ENCODE results near the gene TGFBR2.
"Not testable (repeated sequence)": the region's sequence is repeated elsewhere in the genome, so short reads cannot be mapped to it uniquely, and the experiment has no call there.

The TGFBR2 gene

DNA sequence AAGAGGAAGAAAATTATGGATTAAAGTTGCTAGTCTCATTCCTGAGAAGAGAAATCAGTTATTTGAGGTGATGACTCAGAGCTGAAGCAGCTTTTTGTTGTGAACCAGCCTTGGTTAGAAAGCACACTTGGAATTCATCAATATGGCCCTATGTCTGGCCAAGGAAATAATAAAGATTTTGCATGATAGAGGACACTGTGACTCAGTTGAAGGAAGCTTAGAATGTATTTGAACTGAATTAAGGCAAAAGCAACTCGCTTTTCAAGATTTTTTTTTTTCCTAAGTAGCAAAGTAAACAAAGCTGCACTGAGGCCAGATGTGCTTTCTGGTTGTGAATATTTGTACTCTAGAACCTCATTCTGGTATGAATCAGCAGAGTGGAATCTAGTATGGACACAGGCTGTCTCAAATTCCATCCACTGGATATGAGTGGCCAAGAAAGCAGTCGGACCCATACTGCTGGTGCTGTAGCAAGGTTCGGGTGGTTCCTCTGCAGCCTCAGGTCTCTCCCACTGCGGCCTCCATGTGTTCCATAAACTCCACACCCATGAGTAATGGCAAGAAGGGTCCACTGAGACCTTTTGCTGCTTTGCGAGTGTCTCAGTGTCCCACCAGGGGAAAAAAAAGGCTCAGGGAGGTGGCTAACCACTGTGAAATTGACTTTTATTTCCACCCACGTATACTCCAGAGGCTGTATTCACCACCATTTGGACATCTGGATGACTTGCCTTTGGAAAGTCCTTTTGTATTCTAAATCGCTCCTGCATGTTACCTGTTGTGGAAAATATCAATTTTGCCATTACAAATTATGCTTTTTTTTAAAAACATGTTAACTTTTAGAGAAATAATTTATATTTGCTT, 53.1 kb downstream of the TGFBR2 start:
- no peak for DNase-seq

DNA sequence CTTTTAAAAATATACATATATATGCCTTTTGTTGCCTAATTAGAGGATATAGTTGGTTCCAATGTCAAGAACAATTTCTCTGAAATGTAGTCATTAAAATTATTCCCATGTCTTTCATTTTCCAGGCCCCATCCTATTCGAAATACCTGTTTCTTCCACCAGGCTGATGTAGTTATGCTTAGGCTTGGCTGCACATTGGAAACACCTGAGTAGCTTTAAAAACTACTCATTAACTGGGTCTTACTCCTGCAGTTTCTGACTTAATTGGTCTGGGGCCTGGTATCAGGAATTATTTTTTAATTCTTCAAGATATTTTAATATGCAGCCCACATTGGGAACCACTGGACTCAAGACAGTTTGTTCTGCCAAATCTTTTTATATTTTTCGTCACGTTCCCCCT, 53.7 kb downstream of the TGFBR2 start:
- DNase-seq = no peak

DNA sequence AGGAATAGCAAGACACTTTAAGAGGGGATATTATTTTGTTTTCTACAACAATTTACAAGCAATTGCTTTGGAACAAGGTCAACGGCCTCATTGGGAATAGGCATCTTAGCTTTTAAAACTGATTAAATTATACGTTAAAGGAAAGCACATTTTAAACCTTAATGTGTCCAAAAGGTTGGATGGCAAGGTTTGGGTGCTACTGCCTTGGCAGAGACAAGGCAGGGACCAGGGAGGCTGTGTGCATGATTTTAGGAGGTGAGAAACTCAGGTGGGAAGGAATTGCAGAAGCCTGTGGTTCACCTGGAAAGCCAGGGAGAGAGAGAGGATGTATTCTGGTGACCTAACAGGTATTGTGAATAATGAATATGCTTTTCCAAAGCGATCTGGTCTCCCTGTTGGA, 54.3 kb downstream of the TGFBR2 start:
- DNase-seq = no peak

DNA sequence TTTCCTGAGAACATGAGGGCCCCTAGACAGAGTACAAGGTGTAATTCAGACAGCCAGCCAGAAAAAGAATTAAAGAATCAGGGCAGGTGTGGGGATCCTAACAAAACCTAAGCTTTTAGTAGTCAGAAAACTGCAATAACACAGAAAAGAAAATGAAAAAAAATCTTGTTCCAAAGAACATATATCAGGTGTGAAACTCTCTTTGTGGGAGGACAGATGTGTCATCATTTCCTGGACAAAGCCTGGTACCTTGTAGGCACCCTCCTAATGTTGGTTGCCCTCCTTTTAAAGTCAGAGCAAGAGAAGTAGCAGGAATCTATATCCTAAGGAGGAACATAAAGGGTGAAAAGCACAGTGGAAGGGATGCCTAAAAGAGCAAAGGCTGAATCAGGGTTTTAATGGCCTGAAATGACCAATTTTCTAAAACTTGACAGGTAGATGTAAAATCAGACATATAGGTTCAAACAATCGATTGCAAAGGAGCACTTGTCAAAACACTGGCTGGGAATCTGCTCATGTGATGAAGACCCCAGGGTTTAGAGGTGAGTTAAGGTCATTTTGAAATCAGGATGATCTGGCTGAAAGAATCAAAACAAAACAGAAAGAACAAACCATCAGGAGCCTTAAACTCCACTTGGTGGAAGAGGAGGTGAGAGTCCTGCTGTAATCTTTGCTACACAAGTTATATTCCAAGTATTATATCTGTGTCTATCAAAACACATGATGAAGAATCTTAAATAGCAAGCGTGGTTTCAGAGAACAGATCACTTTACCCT, 54.9 kb downstream of the TGFBR2 start:
- no peak for DNase-seq

DNA sequence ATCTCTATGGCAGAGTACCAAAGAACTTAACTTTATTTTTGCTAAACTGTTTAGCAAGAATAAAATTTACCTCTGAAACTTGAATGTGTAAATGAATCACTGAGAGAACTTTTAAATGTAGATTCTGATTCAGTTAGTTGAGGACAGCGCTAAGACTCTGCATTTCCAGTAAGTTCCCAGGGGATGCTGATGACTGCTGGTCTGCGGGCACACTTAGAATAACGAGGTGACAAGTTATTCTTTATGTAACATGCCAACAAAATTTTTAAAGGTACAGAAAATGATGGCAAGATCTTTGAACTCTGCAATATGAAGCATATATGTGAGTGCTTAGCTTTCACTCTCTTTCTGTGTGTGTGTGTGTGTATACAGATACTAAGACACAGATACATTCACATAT, 56.4 kb downstream of the TGFBR2 start:
- no peak for DNase-seq

DNA sequence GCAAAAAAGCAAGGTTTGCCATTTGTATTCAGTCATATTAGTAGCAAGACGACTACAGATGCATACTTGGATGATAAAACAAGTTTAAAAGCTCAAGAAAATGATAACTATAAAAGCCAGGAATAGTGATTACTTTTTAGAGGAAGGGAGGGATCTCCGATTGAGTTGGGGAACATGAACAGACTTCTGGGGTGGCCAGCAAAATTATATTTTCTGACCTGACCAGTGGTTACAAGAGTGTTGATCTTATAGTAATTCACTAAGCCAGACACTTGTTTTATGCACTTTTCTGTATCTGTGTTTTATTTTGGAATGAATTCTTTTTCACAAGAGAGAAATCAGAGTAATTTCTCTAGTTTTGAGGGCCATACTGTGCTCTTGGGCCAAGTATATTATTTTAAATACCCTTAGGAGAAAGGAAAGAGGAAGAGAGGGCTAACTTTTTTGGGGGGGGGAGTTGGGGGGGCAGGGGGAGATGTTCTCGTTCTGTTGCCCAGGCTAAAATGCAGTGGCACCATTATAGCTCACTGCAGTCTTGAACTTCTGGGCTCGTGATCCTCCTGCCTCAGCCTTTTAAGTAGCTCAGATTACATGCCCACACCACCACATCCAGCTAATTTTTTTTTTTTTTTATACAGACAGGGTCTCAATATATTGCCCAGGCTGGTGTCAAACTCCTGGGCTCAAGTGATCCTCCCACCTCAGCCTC, 57.3 kb downstream of the TGFBR2 start:
- DNase-seq = no peak

DNA sequence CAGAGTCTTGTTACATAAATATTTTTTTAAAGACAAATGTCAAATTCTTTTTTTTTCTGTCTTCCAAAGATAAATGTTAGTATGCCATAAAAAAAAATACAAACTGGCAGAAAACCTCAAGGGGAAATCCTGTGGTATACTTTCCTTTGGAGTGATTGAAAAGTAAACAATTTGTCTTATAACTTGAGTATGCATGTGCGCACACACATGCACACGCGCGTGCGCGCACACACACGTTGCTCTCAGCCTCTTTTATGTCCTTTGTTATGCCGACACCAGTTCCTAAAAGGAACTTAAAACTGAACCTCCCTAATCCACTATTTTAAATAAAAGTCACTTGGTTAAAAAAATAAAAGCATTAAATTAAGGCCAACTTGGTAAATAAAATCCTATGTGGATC, 58.1 kb downstream of the TGFBR2 start:
- DNase-seq = no peak

DNA sequence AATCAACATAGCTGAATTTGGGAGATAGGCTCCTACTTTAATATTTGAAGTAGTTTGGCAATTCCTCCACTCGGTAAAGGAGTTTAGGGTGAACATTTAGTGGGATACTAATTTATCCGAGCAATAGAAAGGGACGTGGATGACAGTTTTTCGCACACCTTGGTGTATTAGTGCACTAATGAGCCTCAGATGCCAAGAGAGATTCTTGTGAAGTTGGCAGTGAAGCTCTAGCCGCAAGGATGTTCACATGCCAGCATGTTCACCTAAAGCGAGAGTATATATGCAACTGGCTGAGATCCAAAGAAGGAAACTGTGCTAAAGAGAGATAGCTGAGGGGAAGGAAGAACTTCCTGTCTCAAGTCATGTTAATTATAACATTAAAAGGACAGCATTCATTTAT, 58.5 kb downstream of the TGFBR2 start:
- DNase-seq = no peak

DNA sequence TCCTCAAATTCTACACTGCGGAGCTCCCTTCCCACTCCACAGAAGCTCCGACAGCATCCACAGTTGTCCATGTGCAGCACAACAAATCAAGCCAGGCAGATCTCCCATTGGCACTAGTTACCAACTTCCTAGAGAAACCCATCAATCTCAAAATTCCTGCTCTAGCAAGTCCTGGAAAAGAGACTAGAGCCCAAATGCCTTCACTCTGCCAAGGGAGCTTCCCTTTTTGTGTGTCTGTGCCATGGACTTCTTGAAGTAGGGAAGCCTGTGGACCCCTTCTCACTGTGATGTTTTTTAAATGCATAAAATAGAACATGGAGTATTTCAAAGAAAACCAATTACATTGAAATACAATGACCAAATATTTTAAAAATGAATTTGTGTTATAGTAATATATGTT, 59.1 kb downstream of the TGFBR2 start:
- no peak for DNase-seq

DNA sequence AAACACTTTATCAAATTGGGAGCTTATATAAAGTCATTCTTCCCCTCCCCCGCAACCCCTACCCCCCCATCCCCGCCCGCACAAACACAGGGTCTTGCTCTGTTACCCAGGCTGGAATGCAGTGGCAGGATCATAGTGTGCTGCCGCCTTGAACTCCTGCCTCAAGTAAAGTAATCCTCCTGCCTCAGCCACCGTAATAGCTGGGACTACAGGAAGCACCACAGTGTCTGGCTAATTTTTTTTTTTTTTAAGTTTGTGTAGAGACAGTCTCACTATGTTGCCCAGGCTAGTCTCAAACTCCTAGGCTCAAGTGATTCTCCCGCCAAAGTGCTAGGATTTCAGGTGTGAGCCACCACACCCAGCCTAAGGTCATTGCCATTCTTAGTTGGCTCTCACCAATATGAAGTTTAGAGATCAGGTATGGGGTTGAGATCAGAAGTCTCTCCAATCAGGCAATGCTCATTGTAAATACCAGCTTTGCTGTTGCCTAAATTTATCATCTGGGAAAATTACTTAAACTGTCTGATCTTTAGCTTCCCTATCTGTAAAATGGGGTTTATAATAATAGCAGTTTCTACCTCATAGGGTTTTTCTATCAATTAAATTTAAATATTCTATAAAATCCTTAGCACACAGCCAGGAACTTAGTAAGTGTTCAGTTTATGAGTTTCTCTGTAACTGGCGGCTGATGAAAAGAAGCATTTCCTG, 60.3 kb downstream of the TGFBR2 start:
- no peak for DNase-seq

DNA sequence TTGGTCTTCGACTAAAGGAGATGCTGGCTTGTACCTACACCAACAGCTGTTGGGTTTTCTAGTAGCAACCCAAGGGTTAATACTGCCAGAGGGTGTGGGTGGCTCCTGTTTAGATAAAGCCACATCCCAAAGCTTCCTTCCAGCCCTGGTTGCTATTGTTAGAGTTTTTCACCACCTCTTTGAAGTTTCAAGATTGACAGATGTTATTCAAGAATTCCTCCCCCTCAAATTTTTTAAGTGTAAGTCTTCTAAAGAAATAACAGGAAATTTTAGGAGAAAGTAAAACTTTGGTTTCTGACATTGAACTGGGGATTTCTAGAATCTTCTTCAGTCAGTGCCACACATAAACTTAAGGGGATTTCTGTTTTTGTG, 60.9 kb downstream of the TGFBR2 start:
- no peak for DNase-seq

DNA sequence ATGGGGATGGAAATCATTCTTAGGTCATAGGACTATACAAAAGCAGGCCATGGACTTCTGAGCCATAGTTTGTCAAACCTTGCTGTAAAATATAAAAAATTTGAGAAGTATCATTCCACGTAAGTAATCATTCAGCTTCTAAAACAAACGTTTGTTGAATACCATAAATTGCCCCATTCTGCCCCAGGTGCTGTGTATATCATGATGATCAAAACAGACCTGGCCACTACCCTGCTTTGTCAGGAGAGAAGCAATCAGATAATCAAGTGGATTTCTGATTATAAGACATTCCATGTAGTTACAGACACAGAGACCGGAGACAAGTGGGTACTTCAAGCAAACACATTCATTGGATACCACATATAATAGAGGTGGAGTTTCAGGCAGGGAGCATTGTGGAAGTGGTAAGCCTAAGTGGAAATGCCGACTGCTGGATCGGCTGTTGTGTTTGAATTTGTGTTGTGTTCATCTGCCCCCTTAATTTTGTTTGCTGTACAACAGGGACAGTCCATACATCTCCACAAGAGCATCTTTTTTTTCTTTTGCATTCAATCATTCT, 61.7 kb downstream of the TGFBR2 start:
- no peak for DNase-seq

DNA sequence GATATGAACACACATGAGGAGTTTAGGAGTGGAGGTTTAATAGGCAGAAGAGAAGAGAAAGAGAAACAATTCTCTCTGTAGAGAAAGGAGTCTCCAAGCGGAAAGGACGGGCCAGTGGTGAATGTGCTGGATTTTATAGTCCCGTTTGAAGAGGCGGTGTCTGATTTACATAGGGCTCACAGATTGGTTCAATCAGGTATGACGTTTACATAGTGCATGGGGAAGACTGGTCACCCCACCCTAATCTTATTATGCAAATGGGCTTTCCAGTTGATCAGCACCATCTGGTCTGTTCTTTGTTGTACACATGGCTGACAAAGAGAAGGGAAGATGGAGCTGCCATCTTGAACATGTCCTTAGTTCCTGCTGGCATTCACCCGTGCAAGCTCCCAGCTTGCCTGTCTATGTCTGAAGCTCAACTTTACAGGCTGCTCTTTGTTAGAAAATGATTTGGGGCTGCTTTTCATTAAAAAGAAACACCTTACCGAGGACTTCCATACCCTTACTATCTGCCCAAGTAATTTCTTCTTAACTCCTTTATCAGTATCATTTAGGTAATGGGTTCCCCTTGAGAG, 63.0 kb downstream of the TGFBR2 start:
- not testable (repeated sequence) for DNase-seq

DNA sequence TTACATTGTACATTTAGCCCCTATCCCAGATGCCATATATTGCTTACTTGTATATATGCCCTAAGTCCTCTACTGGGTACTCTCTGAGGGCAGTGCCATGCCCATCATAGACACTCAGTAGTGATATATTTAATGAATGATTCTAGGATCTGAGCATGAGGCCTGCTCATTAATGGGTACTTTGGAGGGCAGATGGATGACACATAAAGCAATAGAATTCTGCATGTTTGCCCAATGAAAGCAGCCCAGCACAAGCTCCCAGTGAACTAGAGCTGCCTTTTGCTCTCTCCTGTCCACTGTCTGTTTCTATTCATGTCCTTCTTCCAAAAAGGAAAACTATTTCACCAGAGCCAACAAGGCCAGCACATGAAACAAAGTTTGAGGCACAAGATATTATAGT, 63.9 kb downstream of the TGFBR2 start:
- DNase-seq = no peak

DNA sequence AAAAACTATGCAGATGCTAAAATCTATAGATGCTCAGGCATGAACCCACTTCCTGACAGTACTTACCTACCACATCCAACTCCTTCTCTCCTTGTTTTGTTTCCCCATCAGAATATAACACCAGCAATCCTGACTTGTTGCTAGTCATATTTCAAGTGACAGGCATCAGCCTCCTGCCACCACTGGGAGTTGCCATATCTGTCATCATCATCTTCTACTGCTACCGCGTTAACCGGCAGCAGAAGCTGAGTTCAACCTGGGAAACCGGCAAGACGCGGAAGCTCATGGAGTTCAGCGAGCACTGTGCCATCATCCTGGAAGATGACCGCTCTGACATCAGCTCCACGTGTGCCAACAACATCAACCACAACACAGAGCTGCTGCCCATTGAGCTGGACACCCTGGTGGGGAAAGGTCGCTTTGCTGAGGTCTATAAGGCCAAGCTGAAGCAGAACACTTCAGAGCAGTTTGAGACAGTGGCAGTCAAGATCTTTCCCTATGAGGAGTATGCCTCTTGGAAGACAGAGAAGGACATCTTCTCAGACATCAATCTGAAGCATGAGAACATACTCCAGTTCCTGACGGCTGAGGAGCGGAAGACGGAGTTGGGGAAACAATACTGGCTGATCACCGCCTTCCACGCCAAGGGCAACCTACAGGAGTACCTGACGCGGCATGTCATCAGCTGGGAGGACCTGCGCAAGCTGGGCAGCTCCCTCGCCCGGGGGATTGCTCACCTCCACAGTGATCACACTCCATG, 65.3 kb downstream of the TGFBR2 start:
- no peak for DNase-seq

DNA sequence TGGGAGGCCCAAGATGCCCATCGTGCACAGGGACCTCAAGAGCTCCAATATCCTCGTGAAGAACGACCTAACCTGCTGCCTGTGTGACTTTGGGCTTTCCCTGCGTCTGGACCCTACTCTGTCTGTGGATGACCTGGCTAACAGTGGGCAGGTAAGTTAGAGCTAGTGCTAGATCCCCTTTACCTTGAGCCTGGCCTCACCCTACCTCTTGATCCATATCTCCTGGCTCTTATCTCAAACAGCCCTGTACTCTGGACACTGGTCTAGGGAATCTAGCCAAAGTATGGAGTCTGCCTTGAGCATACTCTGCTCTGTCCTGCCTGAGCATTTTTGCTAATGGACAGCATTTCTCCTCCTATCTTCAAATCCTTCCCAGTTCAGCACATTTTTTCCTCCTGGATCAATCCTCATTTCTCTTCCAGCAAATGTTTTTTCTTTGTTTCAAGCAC, 65.9 kb downstream of the TGFBR2 start:
- no peak for DNase-seq

DNA sequence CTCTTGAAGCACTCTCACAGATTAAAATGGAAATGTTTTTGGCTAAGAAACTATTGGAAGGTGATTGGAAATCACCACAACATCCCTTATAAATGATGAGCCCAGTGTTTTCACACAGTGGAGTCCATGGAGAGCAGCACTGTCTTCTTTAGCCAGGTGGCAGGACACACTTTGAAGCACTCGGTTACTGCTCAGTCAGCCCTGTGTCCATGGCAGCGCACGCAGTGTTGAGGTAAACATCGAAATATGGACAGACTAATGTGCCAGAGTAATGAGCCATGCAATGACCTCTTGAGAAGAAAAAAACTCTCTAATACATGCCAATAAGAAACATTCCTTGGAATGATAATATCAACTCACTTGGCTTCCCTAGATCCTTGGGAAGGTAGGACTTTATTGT, 66.6 kb downstream of the TGFBR2 start:
- no peak for DNase-seq

DNA sequence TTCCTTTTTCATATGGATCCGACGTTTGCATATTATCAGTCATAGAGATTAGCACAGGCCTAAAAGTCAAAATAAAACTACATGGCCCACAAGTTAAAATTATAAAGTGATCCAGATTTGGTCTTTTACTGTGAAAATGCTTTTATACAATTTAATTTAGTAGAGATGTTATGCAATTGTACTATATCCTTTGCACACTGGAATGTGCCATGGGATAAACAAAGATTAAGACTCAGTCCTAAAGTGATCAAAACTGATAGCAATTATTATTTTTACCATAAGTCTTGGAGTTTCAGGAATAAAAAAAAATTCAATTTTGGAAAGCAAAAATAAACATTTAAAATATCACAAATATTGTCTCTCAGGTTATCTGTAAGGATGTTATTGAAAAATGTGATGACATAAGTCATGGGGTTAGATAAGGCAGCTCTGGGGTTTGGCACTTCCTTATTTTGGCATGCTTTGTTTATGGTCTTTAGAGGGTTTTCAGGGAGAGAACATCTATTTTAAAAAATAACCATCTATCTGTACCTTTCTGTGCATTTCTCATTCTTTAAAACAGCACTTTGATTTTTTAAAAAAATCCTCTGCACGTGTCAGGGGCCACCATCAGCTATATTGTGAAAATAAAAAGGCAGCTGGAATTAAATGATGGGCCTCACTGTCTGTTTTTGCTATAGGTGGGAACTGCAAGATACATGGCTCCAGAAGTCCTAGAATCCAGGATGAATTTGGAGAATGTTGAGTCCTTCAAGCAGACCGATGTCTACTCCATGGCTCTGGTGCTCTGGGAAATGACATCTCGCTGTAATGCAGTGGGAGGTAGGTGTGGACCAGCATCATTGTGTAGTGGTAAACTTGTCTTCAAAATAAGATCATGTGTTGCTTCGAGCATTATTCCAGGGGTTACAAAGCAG, 67.3 kb downstream of the TGFBR2 start:
- DNase-seq = no peak

DNA sequence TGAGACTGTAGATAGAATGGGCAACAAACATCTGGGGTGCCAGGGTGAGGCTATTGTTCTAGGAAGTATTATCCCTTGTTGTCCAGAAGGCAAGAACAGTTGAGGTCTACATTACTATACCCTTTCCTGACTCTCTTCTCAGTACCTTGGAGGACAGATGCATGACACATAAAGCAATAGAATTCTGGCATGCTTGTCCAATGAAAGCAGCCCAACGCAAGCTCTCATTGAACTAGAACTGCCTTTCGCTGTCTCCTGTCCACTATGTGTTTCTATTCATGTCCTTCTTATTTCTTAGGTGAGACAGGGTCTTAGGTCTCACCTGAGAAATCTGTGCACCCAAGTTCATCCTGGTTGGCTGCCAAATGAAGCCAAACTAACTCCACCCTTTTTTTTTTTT, 68.6 kb downstream of the TGFBR2 start:
- no peak for DNase-seq

DNA sequence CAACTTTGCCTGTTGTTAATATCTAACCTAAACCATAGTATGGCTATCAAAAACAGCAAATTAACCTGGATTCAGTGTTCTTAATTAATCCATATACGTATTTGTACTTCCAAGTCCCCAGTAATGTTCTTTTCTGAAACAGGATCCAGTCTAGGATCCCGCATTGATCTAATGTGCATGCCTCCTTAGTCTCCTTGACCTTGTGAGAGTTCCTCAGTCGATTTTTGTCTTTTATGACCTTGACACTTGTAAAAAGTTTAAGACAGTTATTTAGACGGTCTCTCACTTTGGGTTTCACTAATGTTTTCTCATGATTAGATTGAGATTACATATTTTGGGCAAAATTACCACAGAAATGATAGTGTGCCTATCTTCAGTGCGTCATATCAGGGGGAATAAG, 69.4 kb downstream of the TGFBR2 start:
- DNase-seq = no peak
